ENCODE results near the gene KNSTRN.

DNA sequence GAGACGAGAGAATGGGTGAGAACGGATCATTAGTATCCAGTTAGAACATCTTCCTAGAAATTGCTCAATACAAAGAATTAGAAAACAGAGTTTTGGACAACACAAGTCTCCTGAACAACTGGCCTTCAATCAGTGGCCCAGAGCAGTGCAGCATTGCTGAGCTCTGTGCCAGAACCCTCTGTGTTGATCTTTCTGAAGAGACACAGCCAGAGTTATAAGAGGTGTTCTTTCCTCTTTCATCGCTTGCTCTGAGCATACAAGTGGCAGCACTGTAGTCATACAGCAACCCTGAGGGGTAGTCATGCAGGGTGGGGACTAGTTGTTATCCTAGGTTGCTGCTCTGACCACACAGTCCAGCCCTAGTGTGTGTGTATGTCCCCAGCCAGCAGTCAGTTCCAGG, 4.0 kb downstream of the KNSTRN start:
- TF ChIP-seq, protein P1, sequence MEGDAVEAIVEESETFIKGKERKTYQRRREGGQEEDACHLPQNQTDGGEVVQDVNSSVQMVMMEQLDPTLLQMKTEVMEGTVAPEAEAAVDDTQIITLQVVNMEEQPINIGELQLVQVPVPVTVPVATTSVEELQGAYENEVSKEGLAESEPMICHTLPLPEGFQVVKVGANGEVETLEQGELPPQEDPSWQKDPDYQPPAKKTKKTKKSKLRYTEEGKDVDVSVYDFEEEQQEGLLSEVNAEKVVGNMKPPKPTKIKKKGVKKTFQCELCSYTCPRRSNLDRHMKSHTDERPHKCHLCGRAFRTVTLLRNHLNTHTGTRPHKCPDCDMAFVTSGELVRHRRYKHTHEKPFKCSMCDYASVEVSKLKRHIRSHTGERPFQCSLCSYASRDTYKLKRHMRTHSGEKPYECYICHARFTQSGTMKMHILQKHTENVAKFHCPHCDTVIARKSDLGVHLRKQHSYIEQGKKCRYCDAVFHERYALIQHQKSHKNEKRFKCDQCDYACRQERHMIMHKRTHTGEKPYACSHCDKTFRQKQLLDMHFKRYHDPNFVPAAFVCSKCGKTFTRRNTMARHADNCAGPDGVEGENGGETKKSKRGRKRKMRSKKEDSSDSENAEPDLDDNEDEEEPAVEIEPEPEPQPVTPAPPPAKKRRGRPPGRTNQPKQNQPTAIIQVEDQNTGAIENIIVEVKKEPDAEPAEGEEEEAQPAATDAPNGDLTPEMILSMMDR (conservative IDR thresholded peaks at IDR 0.05; ENCODE audit: low read depth, low read length) = no peak
- TF ChIP-seq EZH2 (IDR thresholded peaks at IDR 0.05; ENCODE audit: low read length, unreplicated experiment) = no peak
- no peak for TF ChIP-seq EZH2phosphoT487 (IDR thresholded peaks at IDR 0.05; ENCODE audit: borderline replicate concordance, low read length)

All from PC-3 (cell line).